Heart right ventricle (tissue), 16 donors: ENCODE results near the gene GPR18. TPM values are rescaled to one million over a fixed set of nuclear protein-coding genes. Genes with fewer than 3 reads are reported as not detected.
"Not testable (repeated sequence)": the region's sequence is repeated elsewhere in the genome, so short reads cannot be mapped to it uniquely, and the experiment has no call there.

Source experiments
- ATAC-seq, 8 donors: fragments of 200-7000 bp; cut with Tn5 transposase; one replicate each; pipeline ENCODE4 v1.9.1; 2020; ENCODE audit warnings: mild to moderate bottlenecking in 8 of 8, moderate library complexity in 8 of 8, moderate number of reproducible peaks in 1 of 8
- DNase-seq, 2 donors: peaks; one replicate each; pipeline ENCODE4 v3.0.0-alpha.2; 2020
- H3K27ac ChIP-seq, 10 donors: fragments of 200-600 bp; sonication (generic) in 2 of 10; one replicate each; pipeline versions ENCODE4 v1.5.0 to v1.8.0; 2020 to 2022; ENCODE audit warnings: mild to moderate bottlenecking in 3 of 10
- H3K27me3 ChIP-seq, 7 donors: fragments of 200-600 bp; one replicate each; pipeline ENCODE4 v1.8.0; 2021 to 2022; ENCODE audit warnings: mild to moderate bottlenecking in 2 of 7
- H3K36me3 ChIP-seq, 9 donors: fragments of 200-600 bp; sonication (generic) in 1 of 9; one replicate each; pipeline versions ENCODE4 v1.5.0 to v1.8.0; 2020 to 2022; ENCODE audit warnings: mild to moderate bottlenecking in 2 of 9
- H3K4me1 ChIP-seq, 9 donors: fragments of 200-600 bp; sonication (generic) in 1 of 9; one replicate each; pipeline versions ENCODE4 v1.5.0 to v1.8.0; 2020 to 2022; ENCODE audit warnings: mild to moderate bottlenecking in 4 of 9
- H3K4me3 ChIP-seq, 10 donors: fragments of 200-600 bp; sonication (generic) in 2 of 10; one replicate each; pipeline versions ENCODE4 v1.5.0 to v1.8.0; 2020 to 2022; ENCODE audit warnings: mild to moderate bottlenecking in 7 of 10, moderate library complexity in 2 of 10
- H3K9me3 ChIP-seq, 11 donors: fragments of 200-600 bp in 10 of 11; sonication (generic) in 2 of 11; one replicate each; pipeline versions ENCODE4 v1.5.0 to v1.8.0; 2013 to 2022; ENCODE audit warnings: mild to moderate bottlenecking in 2 of 11, control low read depth in 1 of 11, moderate library complexity in 1 of 11
- CTCF ChIP-seq, 9 donors: fragments of 200-600 bp; sonication (generic) in 2 of 9; IDR thresholded peaks; one replicate each; pipeline versions ENCODE4 v1.5.0 to v1.8.0; 2021 to 2022; ENCODE audit warnings: antibody characterized with exemption in 9 of 9, mild to moderate bottlenecking in 5 of 9, moderate library complexity in 1 of 9
- WGBS, 2 donors: extraction: QIAGEN DNeasy Blood & Tissue Kit; methylation state at CpG; one replicate each; pipeline ENCODE4 v1.1.7; 2013; ENCODE audit warnings: inconsistent platforms in 1 of 2; 5-methylcytosine and 5-hydroxymethylcytosine counted together
- intact Hi-C, 10 donors: fragments of 100-400 bp; cut with DNase I; formaldehyde crosslinking; loops; one replicate each; pipeline versions ENCODE4 v1.11.1 to v1.14.2; 2022
- polyA plus RNA-seq, 2 donors: library from polyadenylated mRNA; stranded (reverse); fragments of 200-250 nt; gene quantifications; one replicate each; pipeline ENCODE4 v1.2.3, GENCODE V29; 2013
- total RNA-seq, 10 donors: library from RNA; stranded (reverse); fragmentation: NEBNext Ultra II Directional in 3 of 10; extraction: Animal tissue kit (Norgen Biotek cat#: 25700) in 3 of 10; gene quantifications; one replicate each; pipeline versions ENCODE4 v1.2.1 to v1.2.4, GENCODE V29; 2021 to 2023
- donor health status: Arrhythmogenic right ventricular cardiomyopathy.
- donor health status: ischemic (EF 13 %, LVEDD 7.1; RV severe dilation, severe dysfunction).
- donor health status: healthy with polysubstance abuse.
- donor health status: DM: no; HTN: yes; CAD: no.
- donor health status: DM: no; HTN: no; CAD: no.
- donor health status: ischemic (EF 25% LVEDD 6.9; RV normal size, moderate dysfunction).
- donor health status: ischemic (EF 25% LVEDD 5.7; RV mildly dilated, moderate dysfunction).
- donor health status: healthy.
- donor health status: DM: yes; HTN: yes; CAD: no.
- donor health status: Ischemic cardiomyopathy.
- donor health status: ischemic (EF 35%, LVEDD 5.7; RV mildly dilated, moderate dysfunction).
- donor health status: nonischemic (EF 11% LVEDD 7.7; RV severe dilation, severe dysfunction).
- donor health status: DM: yes; HTN: yes; CAD: no.
- donor health status: PGD.
- donor health status: ischemic (EF 29% LVEDD 5.4; RV normal size, mild dysfunction).
- donor health status: nonischemic (EF 23%, LVEDD 6.1; RV moderate dilation, normal function).

The GPR18 gene
- total and polyA plus RNA-seq, 12 donors = 0.95 TPM; not detected in 11

GRCh38 chr13:99211421-99212035 lies 46.7 kb downstream of the GPR18 start:
- ATAC-seq (no peak), DNase-seq (no peak)
- Histone ChIP-seq H3K4me1 (peaks cover 0 to 32% (median 17%) of the 10 kb centered on the region in 9 donors), H3K9me3 (no peaks in the 10 kb centered on the region), H3K36me3 (peaks cover 0 to 16% (median 0%) of the 10 kb centered on the region in 9 donors), H3K4me3 (no peak overlapping the region), H3K27me3 (no peaks in the 10 kb centered on the region), H3K27ac (no peak overlapping the region)
- no peak for TF ChIP-seq CTCF (IDR thresholded peaks at IDR 0.05)
- intact Hi-C loops = no loop called here
- WGBS, 2 donors = 97% methylated on average over 5 of the region's 5 CpGs

GRCh38 chr13:99210627-99211026 lies 47.6 kb downstream of the GPR18 start:
- peaks cover 0 to 26% (median 0%) of the 10 kb centered on the region in 9 donors for H3K36me3 ChIP-seq
- DNase-seq, H3K27ac ChIP-seq, H3K9me3 ChIP-seq, ATAC-seq, H3K4me3 ChIP-seq, intact Hi-C loops, H3K27me3 ChIP-seq: not testable (repeated sequence)
- 86 to 91% methylated on average over 9 of the region's 9 CpGs for WGBS, 2 donors
- H3K4me1 ChIP-seq = peaks cover 0 to 30% (median 13%) of the 10 kb centered on the region in 9 donors

- peaks cover 3 to 25% (median 13%) of the 10 kb centered on the region in 9 donors for H3K4me1 ChIP-seq
- intact Hi-C loops = no loop called here
- H3K4me3 ChIP-seq = no peak overlapping the region
- H3K27me3 ChIP-seq = no peaks in the 10 kb centered on the region
- no peaks in the 10 kb centered on the region for H3K9me3 ChIP-seq
- TF ChIP-seq CTCF (IDR thresholded peaks at IDR 0.05) = no peak
- peak overlapping the region in 4 of 10 donors; percentile 15 to 44 (median 38) for H3K27ac ChIP-seq
- WGBS, 2 donors = 81 to 82% methylated on average over 8 of the region's 8 CpGs
- DNase-seq (no peak), ATAC-seq (peak in 3 of 8 donors; percentile 30 to 54 (median 43))
- peaks cover 0 to 26% (median 0%) of the 10 kb centered on the region in 9 donors for H3K36me3 ChIP-seq
Measured at GRCh38 chr13:99208845-99209527, 49.2 kb downstream of the GPR18 start.

- ATAC-seq (no peak), DNase-seq (no peak)
- H3K27me3 ChIP-seq = no peaks in the 10 kb centered on the region
- peaks cover 3 to 33% (median 21%) of the 10 kb centered on the region in 9 donors for H3K4me1 ChIP-seq
- WGBS, 2 donors = 94 to 97% methylated on average over 3 of the region's 3 CpGs
- peak overlapping the region in 1 of 10 donors; percentile 6 for H3K27ac ChIP-seq
- peaks cover 0 to 20% (median 0%) of the 10 kb centered on the region in 9 donors for H3K36me3 ChIP-seq
- no peak overlapping the region for H3K4me3 ChIP-seq
- TF ChIP-seq CTCF (IDR thresholded peaks at IDR 0.05) = no peak
- no peaks in the 10 kb centered on the region for H3K9me3 ChIP-seq
- intact Hi-C loops = no loop called here
Measured at GRCh38 chr13:99208185-99208584, 50.0 kb downstream of the GPR18 start.

GRCh38 chr13:99207511-99207910 lies 50.7 kb downstream of the GPR18 start:
- DNase-seq (no peak), ATAC-seq (no peak)
- Histone ChIP-seq H3K4me3 (no peak overlapping the region), H3K27me3 (no peaks in the 10 kb centered on the region), H3K4me1 (peaks cover 4 to 39% (median 26%) of the 10 kb centered on the region in 9 donors), H3K36me3 (peaks cover 0 to 18% (median 0%) of the 10 kb centered on the region in 9 donors), H3K9me3 (no peaks in the 10 kb centered on the region), H3K27ac (no peak overlapping the region)
- 93 to 94% methylated on average over 7 of the region's 7 CpGs for WGBS, 2 donors
- intact Hi-C loops = no loop called here
- TF ChIP-seq CTCF (IDR thresholded peaks at IDR 0.05) = no peak
